CD4-positive, alpha-beta T cell treated with Interleukin-15 for 1 hour (primary cell): ENCODE measurements around the gene D2HGDH.
"Not testable (repeated sequence)": the region's sequence is repeated elsewhere in the genome, so short reads cannot be mapped to it uniquely, and the experiment has no call there.

ENCODE experiments used
- DNase-seq: peaks from one replicate; pipeline ENCODE4 v3.0.0-alpha.2; 2020

The D2HGDH gene

DNA sequence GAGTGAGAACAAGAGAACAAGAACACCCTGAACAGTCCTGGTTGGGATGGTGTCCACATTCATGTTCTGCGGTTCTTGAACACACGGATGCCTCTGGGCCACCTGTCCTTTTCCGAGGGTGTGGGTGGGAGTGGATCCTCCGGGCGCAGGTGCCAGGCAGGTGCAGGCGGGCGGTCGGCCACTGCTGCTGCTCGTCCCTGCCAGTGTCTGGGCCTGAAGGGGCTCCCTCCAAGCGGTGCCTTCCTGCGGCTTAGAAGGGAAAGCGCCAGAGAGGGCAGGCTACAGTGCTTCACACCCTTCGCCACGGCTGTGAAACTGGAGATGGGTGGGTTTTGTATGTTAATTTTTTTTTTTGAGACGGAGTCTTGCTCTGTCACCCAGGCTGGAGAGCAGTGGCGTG lies 8.0 kb upstream of the D2HGDH start:
- DNase-seq = no peak

DNA sequence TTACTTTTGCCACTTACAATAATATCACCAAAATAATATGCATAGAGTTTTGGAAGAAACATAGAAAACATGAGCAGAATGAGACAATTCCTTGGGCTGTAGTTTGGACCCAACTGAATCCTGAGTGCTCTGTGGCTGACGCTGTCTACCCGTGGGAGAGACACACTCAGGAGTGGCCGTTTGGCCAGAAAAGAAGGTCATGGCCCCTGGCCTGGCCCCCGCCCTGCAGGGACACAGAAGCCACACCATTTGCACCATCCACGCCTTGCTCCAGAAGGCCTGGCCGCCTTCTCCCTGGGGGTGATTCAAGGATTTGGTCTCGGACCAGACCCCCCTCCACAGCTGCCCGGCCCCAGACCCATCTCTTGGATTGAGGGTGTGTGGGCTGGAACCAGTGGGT lies 6.4 kb upstream of the D2HGDH start:
- no peak for DNase-seq

DNA sequence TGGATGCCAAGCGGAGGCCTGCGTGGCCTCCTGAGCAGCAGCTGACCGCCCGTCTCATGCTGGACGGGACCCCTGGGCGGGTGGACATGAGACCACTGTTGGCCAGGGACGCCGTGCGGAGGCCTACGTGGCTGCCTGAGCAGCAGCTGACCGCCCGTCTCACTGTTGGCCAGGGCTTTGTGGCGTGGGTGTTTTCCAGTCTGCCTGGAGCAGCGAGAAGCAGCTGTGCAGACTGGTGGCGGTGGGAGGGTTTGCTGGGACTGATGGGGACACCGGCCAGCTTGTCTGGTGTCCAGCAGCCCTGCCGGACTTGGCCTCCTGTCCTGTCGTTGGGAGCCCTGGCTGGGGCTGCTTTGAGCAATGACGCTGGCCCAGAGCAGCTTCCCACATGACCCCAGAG lies 5.8 kb upstream of the D2HGDH start:
- DNase-seq = no peak

DNA sequence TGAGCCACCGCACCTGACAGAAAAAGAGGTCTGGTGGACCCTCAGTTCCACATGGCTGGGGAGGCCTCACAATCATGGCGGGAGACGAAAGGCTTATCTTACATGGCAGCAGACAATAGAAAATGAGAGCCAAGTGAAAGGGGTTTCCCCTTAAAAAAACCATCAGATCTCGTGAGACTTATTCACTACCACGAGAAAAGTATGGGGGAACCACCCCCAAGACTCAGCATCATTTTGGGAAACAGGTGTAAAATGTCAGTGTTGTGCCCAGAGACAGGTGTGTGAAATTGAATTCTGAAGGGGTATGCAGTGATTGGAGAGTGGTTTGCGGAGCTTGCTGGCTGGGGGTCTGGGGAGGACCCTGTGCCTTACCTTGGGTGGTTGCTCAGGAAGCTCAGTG lies 4.6 kb upstream of the D2HGDH start:
- DNase-seq = no peak

DNA sequence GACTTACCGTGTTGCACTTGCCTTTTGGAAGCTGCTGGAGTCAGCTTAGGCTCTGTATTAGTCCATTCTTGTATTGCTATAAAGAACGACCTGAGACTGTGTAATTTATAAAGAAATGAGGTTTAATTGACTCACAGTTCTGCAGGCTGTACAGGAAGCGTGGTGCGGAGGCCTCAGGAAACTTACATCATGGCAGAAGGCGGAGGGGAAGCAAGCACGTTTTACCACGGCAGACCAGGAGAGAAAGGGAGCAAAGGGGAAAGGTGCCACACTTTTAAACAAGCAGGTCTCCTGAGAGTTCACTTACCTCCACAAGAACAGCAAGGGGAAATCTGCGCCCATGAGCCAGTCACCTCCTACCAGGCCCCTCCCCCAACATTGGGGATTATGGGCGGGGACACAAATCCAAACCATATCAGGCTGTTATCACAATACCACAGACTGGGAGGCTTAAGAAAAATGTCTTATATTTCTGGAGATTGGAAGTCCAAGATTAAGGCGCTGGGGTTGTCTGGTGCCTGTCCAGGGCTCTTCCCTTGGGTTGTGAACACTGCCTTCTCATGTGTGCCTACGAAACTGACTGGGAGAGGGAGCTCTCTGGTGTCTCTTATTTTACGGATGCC lies 3.6 kb upstream of the D2HGDH start:
- no peak for DNase-seq

DNA sequence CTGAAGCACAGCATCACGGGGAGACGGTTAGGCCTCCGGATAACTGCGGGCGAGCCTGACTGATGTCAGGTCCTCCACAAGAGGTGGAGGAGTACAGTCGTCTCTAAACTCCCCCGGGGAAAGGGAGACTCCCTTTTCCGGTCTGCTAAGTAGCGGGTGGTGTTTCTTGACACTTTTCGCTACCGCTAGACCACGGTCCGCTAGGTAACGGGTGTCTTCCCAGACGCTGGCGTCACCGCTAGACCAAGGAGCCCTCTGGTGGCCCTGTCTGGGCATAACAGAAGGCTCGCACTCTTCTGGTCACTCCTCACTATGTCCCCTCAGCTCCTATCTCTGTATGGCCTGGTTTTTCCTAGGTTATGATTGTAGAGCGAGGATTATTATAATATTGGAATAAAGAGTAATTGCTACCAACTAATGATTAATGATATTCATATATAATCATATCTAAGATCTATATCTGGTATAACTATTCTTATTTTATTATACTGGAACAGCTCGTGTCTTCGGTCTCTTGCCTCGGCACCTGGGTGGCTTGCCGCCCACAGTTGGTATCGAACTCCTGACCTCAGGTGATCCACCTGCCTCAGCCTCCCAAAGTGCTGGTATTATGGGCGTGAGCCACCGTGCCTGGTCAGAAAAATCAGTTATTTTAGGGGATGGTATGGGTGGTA lies 1.8 kb upstream of the D2HGDH start:
- DNase-seq = peak; percentile 42

DNA sequence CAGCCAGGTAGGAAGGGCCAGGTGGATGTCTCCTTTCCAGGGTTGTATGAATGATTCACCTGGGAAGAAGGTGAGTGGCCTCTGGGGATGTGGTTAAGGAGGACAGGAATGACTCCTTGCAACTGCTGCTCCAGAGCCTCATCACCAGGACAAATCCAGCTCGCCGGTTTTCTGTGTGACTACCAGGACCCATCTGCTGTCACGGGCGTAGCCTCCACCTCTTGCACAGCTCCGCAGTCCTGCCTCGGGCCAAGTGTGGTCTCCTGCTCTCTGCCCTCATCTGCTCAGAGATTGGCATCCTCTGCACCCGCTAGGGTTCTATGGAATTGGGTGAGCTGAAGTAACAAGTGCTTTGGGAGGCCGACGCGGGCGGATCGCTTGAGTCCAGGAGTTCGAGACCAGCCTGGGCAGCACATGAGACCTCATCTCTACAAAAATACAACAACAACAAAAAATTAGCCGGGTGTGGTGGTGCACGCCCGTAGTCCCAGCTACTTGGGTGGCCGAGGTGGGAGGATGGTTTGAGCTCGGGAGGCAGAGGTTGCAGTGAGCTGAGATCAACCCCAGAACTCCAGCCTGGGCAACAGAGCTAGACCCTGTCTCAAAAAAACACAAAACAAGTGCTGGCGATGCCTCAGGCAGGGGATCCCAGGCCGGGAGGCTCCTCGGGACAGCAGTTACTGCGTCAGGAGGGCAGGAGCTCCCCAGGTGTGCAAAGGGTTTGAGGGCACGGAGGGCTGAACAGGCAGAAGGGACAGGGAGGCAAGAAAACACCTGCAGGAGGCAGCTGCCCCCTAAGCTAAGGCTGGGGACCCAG lies 831 bp upstream of the D2HGDH start:
- no peak for DNase-seq

DNA sequence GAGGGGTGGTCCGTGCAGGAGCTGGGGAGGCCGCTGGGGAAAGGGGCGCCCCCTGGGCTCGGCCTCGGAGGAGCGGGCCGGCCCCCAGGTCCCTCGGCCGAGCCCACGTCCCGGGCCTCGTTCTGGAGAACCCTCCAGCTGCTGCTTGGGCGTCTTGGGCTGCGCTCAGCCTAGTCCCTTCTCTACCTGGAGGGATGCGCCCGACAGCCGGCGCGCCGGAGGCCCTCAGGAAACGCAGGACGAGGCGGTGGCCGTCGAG lies 293 bp upstream of the D2HGDH start:
- DNase-seq = no peak

DNA sequence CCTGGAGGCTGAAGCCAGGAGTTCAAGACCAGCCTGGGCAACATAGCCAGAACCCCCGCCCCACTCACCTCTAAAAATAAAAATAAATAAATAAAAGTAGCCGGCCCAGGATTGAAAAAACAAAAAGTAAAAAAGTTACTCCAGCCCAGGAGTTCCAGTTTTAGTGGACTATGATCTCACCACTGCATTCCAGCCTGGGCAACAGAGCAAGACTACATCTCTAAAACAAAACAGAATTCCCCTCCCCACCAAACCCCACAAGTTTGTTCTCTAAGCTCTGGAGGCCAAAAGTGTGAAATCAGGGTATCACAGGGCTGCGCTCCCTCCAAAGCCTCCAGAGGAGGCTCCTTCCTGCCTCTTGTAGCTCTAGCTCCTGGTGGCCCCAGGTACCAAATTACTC lies 1.7 kb downstream of the D2HGDH start:
- DNase-seq = no peak

DNA sequence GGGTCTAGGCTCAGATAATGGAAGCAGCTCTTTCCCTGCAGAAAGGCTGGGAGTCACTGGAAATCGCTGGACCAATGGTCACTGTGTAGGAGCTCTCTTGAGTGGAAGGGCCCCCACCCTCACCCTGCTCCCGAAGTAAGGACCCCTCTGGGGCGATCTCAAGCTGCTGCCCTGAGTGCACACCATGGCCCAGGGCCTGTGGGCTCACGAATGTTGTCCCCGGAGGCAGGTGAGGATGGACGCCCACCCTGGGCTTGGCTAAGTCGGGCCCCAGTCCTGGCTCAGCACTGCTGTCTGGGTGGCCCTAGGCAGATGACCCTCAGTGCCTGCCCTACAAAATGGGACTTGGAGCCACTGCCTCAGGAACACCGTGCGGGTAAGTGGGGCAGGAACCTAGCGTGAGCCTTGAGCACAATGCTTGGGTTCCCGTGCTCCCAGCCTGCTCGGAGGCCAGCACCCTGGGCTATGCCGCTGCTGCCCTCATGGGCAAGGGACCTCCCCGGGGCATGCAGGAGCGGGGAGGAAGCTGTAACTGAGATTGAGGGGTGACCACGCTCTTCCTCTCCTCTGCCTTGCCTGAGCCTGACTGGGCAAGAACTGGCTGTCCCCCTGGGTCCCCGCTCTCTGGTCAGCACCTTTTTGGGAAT lies 3.7 kb downstream of the D2HGDH start:
- no peak for DNase-seq

DNA sequence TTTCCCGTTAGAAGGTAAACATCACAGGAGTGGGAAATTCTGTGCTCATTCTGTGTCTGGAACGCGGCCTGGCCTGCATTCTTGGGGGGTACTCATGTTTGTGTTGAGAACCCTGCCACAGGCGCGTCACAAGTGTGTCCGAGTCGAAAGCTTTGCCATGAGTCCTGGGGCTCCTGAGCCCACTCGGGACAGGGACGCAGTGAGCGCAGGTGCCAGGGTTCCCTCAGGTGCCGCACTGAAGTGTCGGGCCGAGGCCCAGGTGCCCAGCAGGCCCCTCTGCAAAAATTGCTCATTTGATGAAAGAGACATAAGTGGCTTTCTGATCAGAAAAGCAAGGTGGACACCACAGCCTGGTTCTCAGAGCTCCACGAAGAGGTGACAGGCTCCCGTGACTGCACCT lies 4.7 kb downstream of the D2HGDH start:
- no peak for DNase-seq

DNA sequence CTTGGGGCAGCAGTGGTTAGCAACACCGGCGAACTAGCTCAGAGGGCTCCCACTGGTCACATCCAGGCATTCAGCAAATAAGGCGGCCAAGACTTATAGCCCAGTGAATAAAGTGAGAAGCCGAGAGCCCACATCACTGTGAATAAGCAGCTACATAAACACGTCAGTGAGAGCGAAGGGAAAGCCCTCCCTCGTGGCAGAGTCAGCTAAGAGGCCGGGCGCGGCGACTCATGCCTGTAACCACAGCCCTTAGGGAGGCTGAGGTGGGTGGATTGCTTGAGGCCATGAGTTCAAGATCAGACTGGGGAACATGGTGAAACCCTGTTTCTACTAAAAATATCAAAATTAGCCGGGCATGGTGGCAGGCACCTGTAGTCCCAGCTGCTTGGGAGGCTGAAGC lies 5.2 kb downstream of the D2HGDH start:
- no peak for DNase-seq

DNA sequence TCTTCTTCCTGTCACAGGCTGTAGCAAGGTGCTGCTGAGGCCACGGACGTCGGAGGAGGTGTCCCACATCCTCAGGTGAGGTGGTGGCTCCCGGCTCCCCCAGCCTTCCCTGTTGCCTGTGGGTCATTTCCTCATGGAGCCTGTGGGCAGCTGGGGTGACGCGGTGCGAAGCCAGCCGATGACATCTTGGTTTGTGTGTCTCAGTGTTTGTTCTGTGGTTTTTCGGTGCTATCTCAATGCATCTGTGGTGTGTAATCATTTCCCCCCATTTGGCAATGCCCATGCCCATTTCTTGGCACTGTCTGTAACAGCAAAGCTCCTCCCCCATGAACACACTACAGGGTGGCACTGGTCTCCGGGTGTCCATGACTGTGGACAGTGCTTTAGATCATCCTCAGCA lies 6.6 kb downstream of the D2HGDH start:
- DNase-seq = peak; percentile 32

DNA sequence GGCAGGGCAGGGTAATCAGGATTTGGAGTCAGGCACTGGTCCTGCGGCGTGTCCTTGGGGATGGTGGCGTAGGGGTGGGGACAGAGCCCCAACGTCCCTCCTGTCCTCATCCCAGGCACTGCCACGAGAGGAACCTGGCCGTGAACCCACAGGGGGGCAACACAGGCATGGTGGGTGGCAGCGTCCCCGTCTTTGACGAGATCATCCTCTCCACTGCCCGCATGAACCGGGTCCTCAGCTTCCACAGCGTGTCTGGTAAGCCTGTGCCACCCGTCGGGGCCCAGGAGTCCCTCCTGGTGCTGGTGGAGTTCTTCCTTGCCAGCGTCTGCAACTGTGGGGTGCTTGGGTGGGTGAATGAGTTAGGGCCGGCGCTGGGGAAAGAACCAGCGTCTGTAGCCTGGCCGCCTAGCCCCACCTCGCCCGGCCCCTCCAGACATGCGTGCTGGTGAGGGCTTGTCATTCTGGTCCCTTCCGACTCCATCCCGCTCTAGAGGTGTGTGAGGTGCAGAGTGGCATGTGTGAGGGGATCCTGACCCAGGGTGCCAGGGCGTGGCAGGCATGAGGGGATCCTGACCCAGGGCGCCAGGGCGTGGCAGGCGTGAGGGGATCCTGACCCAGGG lies 8.0 kb downstream of the D2HGDH start:
- no peak for DNase-seq

DNA sequence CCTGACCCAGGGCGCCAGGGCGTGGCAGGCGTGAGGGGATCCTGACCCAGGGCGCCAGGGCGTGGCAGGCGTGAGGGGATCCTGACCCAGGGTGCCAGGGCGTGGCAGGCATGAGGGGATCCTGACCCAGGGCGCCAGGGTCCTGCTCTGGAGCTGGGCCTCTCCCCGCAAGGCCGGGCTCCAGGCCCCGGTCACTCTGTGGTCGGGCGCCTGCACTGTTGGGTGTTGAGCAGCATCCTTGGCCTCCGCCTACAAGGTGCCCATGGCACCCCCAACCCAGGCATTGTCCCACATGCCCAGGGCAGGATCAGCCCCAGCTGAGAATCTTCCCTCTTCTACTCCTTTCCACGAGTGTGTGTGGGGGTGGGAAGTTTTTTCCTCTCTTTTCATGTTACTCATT lies 8.6 kb downstream of the D2HGDH start:
- not testable (repeated sequence) for DNase-seq

DNA sequence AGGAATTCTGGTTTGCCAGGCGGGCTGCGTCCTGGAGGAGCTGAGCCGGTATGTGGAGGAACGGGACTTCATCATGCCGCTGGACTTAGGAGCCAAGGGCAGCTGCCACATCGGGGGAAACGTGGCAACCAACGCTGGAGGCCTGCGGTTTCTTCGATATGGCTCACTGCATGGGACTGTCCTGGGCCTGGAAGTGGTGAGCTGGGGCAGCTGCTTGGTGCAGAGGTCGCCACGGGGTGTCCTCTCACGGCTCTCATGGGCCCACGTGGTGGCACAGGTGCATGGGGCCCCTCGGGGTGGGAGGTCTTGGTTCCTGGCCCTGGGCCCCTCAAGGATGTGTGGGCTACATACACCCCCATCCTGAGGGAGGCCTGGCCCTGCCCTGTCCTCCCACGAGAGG lies 9.2 kb downstream of the D2HGDH start:
- DNase-seq = no peak

DNA sequence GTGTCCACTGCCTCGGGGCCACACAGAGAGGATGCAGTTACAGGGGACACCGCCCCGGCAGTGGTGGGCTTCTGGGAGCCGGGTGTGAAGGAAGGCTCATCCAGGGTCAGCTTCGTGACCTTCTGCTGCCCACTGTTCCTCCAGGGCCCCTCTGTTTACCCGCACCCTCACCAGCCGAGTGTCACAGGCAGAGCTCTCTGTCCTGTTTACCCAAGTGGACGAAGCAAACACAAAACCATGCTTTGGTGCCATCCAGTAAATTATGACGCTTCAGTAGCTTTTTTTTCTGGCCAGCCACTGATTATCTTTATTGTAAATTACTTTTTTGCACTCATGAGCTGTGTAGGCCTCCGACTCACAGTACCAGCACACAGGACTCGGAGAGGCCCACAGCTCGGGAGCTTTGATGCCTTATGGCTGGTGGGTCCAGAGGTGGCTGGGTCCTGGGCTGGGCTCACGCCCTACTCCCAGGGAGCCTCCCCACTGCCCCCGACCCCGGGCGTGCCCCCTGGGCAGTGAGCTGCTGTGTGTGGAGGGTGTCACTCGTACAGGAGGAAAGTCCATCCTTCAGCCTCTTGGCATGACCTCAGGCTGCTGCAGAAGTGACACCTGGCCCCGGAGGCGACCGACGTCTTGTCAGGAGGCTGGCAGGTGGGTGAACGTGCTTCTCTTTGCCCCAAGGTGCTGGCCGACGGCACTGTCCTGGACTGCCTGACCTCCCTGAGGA lies 9.8 kb downstream of the D2HGDH start:
- no peak for DNase-seq

DNA sequence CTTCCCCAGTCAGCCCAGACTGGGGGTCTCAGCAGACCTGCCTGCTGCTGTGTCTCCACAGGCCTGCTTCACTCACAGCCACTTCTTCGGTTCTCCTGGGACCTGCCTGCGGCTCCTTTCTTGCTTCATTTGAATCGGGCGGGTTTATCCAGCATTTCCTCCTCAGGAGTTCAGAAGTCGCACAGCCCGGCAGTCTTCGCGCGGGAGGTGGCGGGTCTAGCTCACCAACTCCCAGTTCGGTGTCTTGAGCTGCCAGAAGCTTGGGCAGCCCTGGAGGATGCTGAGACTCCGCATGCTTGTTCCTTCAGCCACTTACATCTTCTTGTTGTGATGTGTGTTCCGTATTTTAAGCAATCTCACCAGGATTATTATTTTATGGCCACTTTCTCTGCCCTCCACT lies 10.8 kb downstream of the D2HGDH start:
- DNase-seq = no peak

DNA sequence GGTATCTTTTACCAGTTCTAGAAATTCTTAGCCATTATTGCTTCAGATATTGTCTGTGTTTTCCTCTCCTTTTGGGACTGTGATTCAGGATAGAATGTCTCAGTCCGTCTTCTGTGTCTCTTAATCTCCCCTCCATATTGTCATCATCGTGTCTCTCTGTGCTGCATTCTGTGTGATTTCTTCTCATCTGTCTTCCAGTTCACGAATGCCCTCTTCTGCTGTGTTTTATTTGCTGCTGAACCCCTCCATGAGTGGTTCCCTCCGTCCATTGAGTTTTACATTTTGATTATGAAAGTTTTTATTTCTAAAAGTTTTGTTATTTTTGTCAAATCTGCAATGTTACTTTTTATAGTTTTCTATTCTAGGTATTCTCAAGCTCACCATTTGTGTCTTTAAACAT lies 11.7 kb downstream of the D2HGDH start:
- no peak for DNase-seq

DNA sequence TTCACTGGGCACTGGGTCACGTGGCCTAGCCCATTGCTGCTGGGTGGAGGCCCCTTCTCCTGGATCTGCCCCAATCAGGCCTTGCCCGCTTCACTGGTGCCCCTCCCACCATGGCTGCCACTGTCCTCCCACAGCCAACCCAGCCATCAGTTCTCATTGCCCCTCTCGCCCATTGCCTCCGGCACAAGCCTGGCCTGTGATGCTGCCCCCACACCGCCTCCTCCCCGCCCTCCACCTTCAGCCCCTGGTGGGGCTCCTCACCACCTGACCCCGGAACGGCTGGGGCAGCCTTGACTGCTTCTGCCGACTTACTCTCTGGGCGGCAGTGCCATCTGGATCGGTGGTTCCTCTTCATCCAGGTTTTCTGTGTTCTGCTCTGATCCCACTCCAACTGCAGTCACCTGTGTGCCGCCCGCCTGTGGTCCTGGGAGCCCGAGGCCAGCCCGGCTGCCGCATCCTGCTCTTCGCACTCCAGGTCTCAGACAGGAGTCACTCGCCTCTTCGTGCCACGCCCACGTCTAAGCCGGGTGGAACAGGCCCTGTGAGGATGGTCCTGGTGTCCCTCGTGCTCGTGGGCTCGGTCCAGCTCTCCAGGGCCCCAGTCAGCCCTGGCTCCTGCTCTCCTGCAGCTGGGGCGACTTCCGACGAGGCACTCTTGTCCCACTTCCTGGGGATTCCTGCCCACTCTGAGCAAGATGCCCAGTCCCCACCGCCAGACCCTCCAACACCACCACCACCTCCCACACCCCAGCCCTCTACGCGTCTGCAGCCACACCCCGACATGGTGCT lies 14.2 kb downstream of the D2HGDH start:
- no peak for DNase-seq

DNA sequence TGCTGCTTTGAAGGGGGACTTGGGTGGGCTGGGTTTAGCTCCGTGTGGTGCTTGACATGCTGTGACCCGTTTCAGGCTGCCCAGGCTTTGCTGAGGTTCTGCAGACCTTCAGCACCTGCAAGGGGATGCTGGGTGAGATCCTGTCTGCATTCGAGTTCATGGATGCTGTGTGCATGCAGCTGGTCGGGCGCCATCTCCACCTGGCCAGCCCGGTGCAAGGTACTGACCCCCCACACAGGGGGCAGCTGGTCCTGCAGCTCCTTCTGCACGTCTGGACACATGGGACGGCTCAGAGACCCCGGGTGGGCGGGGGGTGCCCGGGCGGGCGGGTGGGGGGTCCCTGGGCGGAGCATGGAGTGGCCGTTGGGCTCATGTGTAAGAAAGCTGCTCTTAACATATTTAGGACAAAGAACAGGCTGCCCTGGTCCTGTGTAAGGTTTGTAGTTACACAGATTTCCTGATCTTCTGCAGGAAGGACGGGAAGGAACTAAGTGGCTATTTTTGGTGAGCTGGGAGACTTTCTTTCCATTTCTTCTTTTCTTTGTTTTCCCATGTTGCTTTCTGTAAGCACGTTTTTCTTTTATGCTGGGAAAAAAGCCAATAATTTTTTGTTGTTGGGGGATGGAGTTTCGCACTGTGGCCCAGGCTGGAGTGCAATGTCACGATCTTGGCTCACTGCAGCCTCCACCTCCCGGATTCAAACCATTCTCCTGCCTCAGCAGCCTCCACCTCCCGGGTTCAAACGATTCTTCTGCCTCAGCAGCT lies 15.8 kb downstream of the D2HGDH start:
- no peak for DNase-seq
